GM12878 (cell line): ENCODE measurements around the gene MIPOL1.

Source experiments
- CTCF ChIP-seq, 3 experiments: IDR thresholded peaks in 2 of 3; conservative IDR thresholded peaks in 1 of 3; 2 replicates each; pipeline ENCODE4 v1.5.1; 2011; ENCODE audit warnings: low read depth in 3 of 3, low read length in 3 of 3, mild to moderate bottlenecking in 3 of 3, control low read depth in 2 of 3, moderate library complexity in 2 of 3, inconsistent platforms in 1 of 3, mixed read lengths in 1 of 3; ENCODE audit not compliant: control insufficient read depth in 2 of 3, insufficient read depth in 1 of 3; ENCODE audit errors: extremely low read depth in 1 of 3
- EZH2 ChIP-seq: IDR thresholded peaks from 2 replicates; pipeline ENCODE4 v1.6.1; 2012; ENCODE audit warnings: low read depth, mild to moderate bottlenecking, control low read depth, inconsistent platforms, low read length, borderline replicate concordance; ENCODE audit not compliant: control insufficient read depth
- JUNB ChIP-seq: IDR thresholded peaks from 2 replicates; pipeline ENCODE4 v1.6.1; 2016; ENCODE audit warnings: antibody characterized with exemption, mild to moderate bottlenecking
- MLLT1 ChIP-seq: fragments of 450-650 bp; IDR thresholded peaks from 2 replicates; pipeline ENCODE4 v1.6.1; 2016; ENCODE audit warnings: mild to moderate bottlenecking
- MYC ChIP-seq: IDR thresholded peaks from 2 replicates; pipeline ENCODE4 v1.6.1; 2011; ENCODE audit warnings: mild to moderate bottlenecking, low read length, moderate library complexity, inconsistent platforms; ENCODE audit not compliant: insufficient read depth, insufficient replicate concordance, insufficient read length, severe bottlenecking
- POLR2A ChIP-seq: IDR thresholded peaks from 2 replicates; pipeline ENCODE4 v1.6.1; 2011; ENCODE audit warnings: low read depth, mild to moderate bottlenecking, low read length
- POLR2AphosphoS2 ChIP-seq: IDR thresholded peaks from 2 replicates; pipeline ENCODE4 v1.6.1; 2011; ENCODE audit warnings: low read depth, mild to moderate bottlenecking, low read length, improper control_type of control experiment, moderate library complexity
- POLR2AphosphoS5 ChIP-seq: IDR thresholded peaks from 2 replicates; pipeline ENCODE4 v1.6.1; 2011; ENCODE audit warnings: mild to moderate bottlenecking, low read length, inconsistent platforms
- RAD21 ChIP-seq: IDR thresholded peaks from 2 replicates; pipeline ENCODE4 v1.6.1; 2011; ENCODE audit warnings: mild to moderate bottlenecking, low read depth, low read length, moderate library complexity; ENCODE audit not compliant: insufficient read depth
- TAF1 ChIP-seq: IDR thresholded peaks from 2 replicates; pipeline ENCODE4 v1.6.1; 2011; ENCODE audit warnings: mild to moderate bottlenecking, low read depth, low read length, borderline replicate concordance

- TF ChIP-seq RAD21 (no peak), TAF1 (no peak), POLR2AphosphoS5 (no peak), CTCF (IDR thresholded peaks at IDR 0.05 in 2 of 3, conservative IDR thresholded peaks at IDR 0.05 in 1 of 3; ENCODE audit: control insufficient read depth in 2 of 3, extremely low read depth in 1 of 3, insufficient read depth in 1 of 3, low read depth in 3 of 3, low read length in 3 of 3) (no peak), JUNB (no peak), EZH2 (no peak), MYC (no peak), POLR2A (no peak), POLR2AphosphoS2 (no peak), MLLT1 (no peak)
Measured at GRCh38 chr14:37254411-37254947, 56.7 kb downstream of the MIPOL1 start.
